ENCODE measurements around the gene TMUB2.

GRCh38 chr17:44235583-44235936 lies 48.8 kb downstream of the TMUB2 start:
- TF ChIP-seq FOXP2 (optimal IDR thresholded peaks at IDR 0.05; ENCODE audit: control extremely low read depth, extremely low read length, insufficient read depth) (no peak), EZH2 (IDR thresholded peaks at IDR 0.05) (no peak), POLR2AphosphoS5 (IDR thresholded peaks at IDR 0.05; ENCODE audit: borderline replicate concordance, low read depth, low read length) (no peak)

Measured in SK-N-MC (cell line).